ENCODE measurements around the gene ACP3.
"Not testable (repeated sequence)": the region's sequence is repeated elsewhere in the genome, so short reads cannot be mapped to it uniquely, and the experiment has no call there.

DNA sequence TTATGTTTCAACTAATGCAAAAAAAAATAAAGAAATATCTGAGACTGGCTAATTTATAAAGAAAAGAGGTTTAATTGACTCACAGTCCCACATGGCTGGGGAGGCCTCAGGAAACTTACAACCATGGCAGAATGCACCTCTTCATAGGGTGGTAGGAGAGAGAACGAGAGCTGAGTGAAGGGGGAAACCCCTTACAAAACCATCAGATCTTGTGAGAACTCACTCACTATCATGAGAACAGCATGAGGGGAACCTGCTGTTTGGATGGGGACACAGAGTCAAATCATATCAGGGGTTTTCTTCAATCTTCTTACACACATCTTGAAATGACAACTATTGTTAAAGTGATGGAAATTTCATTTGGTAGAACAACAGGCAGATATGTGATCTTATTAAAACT lies 75.5 kb downstream of the ACP3 start:
- not testable (repeated sequence) for TF ChIP-seq YY1 (IDR thresholded peaks at IDR 0.05; ENCODE audit: insufficient read depth, insufficient replicate concordance, low read depth, low read length); JUN (CRISPR knock-in tag; IDR thresholded peaks at IDR 0.05); SMARCC2 (IDR thresholded peaks at IDR 0.05); MAX (IDR thresholded peaks at IDR 0.05); SRSF9 (IDR thresholded peaks at IDR 0.05; ENCODE audit: borderline replicate concordance, insufficient read depth, low read depth, low read length, poor library complexity, severe bottlenecking); CTCF (CRISPR knock-in tag; IDR thresholded peaks at IDR 0.05); RNF219 (CRISPR knock-in tag; IDR thresholded peaks at IDR 0.05)

Data from HepG2 (cell line).